Kidney epithelial cell (primary cell): ENCODE data around the gene TRABD2A. TPM values are rescaled to one million over a fixed set of nuclear protein-coding genes. Genes with fewer than 3 reads are reported as not detected.

ENCODE experiments used
- DNase-seq: peaks from one replicate; pipeline ENCODE4 v3.0.0-alpha.2; 2010; ENCODE audit warnings: low read depth
- H3K27me3 ChIP-seq: 2 replicates; pipeline ENCODE4 v1.6.0; 2011; ENCODE audit warnings: low read length; ENCODE audit not compliant: control insufficient read depth, insufficient read depth
- H3K36me3 ChIP-seq: 2 replicates; pipeline ENCODE4 v1.5.1; 2011; ENCODE audit warnings: low read length; ENCODE audit not compliant: control insufficient read depth, insufficient read depth
- H3K4me3 ChIP-seq: 2 replicates; pipeline ENCODE4 v1.5.1; 2011; ENCODE audit warnings: low read depth, mild to moderate bottlenecking, control low read depth, low read length
- CTCF ChIP-seq: IDR thresholded peaks from 2 replicates; pipeline ENCODE4 v1.5.1; 2011; ENCODE audit warnings: mild to moderate bottlenecking, moderate library complexity, low read length, control low read depth, inconsistent platforms; ENCODE audit not compliant: insufficient read depth, poor library complexity, severe bottlenecking
- total RNA-seq: library from RNA; depleted of rRNA; stranded (reverse); fragments of >200 nt; gene quantifications from 2 replicates; pipeline ENCODE4 v1.2.3, GENCODE V29; 2015

The TRABD2A gene
- total RNA-seq, 1 donor from 2014 or later = 0.50 TPM

- no peaks in the 10 kb centered on the region for H3K36me3 ChIP-seq
- no peak for DNase-seq
- no peak for TF ChIP-seq CTCF
- H3K27me3 ChIP-seq = no peaks in the 10 kb centered on the region
- no peak overlapping the region for H3K4me3 ChIP-seq
Measured at GRCh38 chr2:84788027-84788426, 92.9 kb downstream of the TRABD2A start.

DNA sequence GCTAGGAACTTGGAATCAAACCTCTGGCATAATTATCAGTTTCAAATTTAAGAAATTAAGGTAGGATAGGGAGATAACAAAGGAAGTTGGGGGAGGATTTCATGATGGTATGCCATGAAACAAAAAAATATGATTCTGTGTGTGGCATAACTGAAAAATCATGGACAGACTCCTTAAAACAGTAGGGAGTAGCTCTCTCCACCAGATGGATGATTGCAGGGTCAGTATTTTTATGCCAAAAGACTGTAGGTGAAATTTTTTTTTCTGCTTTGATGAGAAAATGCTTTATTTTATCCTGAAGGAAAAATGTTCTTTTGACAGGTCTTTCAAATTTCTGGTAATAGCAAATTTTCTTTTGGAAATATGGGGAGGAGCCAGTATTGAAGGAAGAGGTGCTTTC, 94.3 kb downstream of the TRABD2A start:
- no peaks in the 10 kb centered on the region for H3K36me3 ChIP-seq
- H3K27me3 ChIP-seq = no peaks in the 10 kb centered on the region
- H3K4me3 ChIP-seq = no peak overlapping the region
- DNase-seq = no peak
- TF ChIP-seq CTCF = no peak

DNA sequence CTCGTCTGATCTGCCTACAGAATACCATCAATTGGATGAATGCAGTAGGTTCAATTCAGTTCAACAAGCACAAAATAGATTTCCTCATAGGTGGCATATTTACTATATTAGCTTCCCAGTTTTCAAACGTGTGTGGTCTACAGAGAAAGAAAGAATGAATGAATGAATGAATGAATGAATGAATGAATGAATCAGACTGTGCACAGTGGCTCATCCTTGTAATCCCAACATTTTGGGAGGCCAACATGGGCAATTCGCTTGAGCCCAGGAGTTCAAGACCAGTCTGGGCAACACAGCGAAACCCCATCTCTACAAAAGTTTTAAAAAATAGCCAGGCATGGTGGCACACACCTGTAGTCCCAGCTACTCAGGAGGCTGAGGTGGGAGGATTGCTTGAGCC, 94.9 kb downstream of the TRABD2A start:
- no peaks in the 10 kb centered on the region for H3K36me3 ChIP-seq
- H3K4me3 ChIP-seq = no peak overlapping the region
- no peaks in the 10 kb centered on the region for H3K27me3 ChIP-seq
- TF ChIP-seq CTCF = no peak
- DNase-seq = no peak

DNA sequence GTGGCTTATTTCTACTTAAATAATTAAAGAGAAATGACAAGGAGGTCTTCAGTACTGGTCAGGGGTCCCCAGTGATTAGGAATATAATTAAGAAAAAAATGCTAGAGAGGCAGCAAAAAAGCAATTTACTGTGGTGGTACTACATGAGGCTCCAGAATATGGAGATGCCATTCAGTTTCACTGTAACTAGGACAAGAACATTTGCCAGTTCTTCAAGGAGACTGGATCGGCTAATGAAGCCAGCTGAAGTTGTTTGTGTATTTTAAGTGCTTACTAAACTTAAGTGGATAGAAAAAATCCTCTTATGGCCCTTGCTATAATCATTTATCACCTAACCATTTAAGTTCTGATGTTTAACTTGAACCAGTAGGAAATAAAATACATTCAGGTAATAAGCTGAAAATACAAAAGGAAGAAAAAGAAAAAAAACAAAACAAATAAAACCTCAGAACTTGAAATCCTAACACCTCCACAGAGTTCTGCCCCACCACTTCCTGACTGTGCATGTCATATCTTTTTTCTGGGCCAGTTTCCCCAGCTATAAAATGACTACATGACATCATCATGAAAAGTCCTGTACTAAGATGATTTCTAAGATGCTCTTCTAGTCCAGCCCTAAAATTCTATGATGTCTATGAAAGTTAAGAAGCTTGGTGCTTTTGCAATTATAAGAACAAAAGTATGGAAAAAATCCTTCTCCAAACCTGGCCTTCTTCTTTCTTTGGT, 98.0 kb downstream of the TRABD2A start:
- Histone ChIP-seq H3K36me3 (no peaks in the 10 kb centered on the region), H3K27me3 (no peaks in the 10 kb centered on the region), H3K4me3 (no peak overlapping the region)
- no peak for TF ChIP-seq CTCF
- DNase-seq = no peak

- no peak overlapping the region for H3K4me3 ChIP-seq
- H3K36me3 ChIP-seq = no peaks in the 10 kb centered on the region
- H3K27me3 ChIP-seq = no peaks in the 10 kb centered on the region
- no peak for TF ChIP-seq CTCF
- DNase-seq = no peak
Measured at GRCh38 chr2:84781942-84782716, 98.8 kb downstream of the TRABD2A start.
